ENCODE data around the gene OIP5. TPM values are rescaled to one million over a fixed set of nuclear protein-coding genes. Genes with fewer than 3 reads are reported as not detected.
"Not testable (repeated sequence)": the region's sequence is repeated elsewhere in the genome, so short reads cannot be mapped to it uniquely, and the experiment has no call there.

OIP5 gene
- 20.9 and 21.4 TPM in 2 replicates for total RNA-seq (2014; rRNA removed; shearing (Covaris generic))
- polyA plus RNA-seq (2014; cell fraction: nucleus; rRNA removed), result 33.7 and 34.9 TPM in 2 replicates

DNA sequence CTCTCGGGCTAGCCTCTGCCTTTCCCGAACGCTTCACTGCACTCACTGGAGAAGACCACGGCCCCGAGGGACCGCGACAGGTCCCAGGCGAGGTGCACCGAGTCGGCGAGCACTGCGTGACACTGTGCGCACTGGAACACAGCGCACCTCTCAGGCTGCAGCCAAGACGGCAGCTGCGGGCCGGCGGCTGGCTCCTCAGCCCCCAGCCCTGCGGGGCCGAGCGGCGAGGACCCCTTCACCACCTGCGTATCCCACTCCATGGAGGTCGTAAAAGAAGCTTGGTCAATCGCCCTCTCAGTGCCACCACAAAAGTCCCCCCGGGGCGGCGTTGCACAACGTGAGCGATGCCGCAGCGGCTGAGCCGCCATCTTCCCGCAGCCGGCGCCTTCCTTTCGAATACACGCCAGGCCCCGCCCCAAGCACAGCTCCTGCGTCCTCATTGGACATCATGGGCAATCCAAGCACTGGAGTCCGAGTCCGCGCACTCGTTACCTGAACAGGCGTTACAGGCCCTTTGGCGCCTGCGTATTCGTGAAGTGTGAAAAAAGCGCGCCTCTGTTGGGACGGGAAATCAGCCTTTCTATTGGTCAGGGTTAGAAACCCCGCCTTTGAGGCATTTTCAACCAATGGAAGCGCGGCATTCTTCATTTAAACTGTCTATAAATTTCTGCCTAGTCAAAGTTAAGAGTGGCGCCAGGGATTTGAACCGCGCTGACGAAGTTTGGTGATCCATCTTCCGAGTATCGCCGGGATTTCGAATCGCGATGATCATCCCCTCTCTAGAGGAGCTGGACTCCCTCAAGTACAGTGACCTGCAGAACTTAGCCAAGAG, at the start of gene OIP5, which contains the start of gene NUSAP1:
TSS of gene OIP5 (minus strand) at position 398 of the 832 bp plus-strand sequence. CDS start at position 368, 30 bp downstream.
TSS of gene NUSAP1 (plus strand) at position 688 of the 832 bp plus-strand sequence. CDS start at position 765, 77 bp downstream.
- peak; percentile 100 for DNase-seq (ENCODE audit: extremely low read depth, low read depth)

GRCh38 chr15:41377978-41378377, 45.6 kb upstream of the OIP5 start:
- DNase-seq (ENCODE audit: extremely low read depth, low read depth), result no peak

GRCh38 chr15:41367418-41367817, 35.0 kb upstream of the OIP5 start:
- no peak for DNase-seq (ENCODE audit: extremely low read depth, low read depth)

GRCh38 chr15:41354371-41354770, 22.0 kb upstream of the OIP5 start:
- no peak for DNase-seq (ENCODE audit: extremely low read depth, low read depth)

DNA sequence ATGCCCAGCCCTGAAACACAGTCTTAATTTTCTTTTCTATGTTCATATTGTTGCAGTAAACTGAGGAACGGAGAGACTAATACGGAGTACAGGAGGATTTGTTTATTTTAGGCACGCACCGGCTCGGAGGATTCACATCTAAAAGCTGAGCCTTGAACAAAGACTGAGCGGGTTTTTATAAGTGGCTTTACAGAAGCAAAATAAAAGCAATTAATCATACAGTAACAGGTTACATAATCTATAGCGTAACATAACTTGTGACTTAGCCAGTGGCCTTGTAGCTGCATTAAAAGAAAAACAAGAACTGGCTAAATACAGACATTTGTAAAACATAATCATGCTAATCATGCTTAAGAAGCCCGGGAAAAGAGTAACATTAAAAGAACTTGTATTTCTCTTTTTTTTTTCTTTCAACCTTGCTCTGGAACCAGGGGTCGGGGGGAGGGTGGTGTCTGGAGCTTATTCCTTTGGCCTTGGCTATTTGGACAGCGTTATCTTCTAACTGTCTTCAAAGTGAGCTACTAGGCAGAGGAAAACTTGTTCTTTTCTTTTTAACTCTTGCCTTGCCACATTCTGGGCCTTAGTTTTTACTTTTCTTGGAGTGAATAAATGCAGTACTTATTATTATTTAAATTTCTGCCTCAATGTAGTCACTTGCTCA, 17.8 kb upstream of the OIP5 start:
- DNase-seq (ENCODE audit: extremely low read depth, low read depth), result no peak

GRCh38 chr15:41347236-41347635, 14.8 kb upstream of the OIP5 start:
- no peak for DNase-seq (ENCODE audit: extremely low read depth, low read depth)

DNA sequence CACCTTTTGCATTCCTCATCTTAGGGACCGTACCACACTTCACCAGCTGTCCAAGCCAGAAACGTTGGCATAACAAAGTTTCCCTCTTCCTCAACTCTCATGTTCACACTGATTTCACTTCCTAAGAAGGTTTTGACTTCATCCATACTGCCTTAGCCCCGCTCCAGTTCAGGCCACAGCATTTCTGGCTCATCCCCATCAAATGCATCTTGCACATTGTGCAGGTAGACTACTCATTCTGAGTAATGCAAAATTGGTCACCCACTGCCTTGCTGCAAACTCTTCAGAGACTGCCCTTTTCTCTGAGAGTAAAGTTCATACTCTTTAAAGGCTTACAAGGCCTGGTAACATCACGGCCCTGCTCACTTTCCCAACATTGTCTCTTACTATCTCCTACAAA, 9.1 kb upstream of the OIP5 start:
- no peak for DNase-seq (ENCODE audit: extremely low read depth, low read depth)

- no peak for DNase-seq (ENCODE audit: extremely low read depth, low read depth)
Observed at GRCh38 chr15:41340189-41340695, 7.9 kb upstream of the OIP5 start.

DNA sequence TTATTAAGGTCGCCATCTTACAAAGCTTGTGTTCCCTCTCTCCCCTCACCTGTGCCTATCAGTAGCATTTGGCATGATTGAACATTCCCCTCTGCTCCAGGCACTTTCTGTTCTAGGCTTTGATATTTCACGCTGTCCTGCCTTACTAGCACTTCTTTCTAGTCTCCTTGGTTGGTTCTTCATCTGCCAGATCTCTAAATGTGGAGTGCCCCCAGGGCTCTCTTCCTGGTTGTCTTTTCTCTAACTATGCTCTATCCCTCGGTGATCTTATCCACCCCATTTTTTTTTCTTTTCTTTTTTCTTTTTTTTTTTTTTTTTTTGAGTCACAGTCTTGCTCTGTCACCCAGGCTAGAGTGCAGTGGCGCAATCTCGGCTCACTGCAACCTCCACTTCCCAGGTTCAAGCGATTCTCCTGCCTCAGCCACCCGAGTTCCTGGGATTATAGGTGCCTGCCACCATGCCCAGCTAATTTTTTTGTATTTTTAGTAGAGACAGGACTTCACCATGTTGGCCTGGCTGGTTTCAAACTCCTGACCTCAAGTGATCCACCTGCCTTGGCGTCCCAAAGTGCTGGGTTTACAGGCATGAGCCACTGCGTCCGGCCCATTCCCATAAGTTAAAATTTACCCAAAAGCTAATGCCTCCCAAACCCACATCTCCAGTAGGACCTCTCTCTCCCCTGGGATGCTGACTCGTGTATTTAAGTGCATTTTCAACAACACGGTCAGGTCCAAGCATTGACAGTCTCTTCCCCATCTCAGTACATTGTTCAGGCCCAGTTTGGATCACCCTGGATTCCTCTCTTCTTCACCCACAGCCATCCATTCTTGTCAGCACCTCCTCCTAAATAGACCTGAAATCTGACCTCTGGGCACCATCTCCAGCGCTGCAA, 5.5 kb upstream of the OIP5 start:
- no peak for DNase-seq (ENCODE audit: extremely low read depth, low read depth)

- DNase-seq (ENCODE audit: extremely low read depth, low read depth), result no peak
Observed at GRCh38 chr15:41337047-41337446, 4.7 kb upstream of the OIP5 start.

DNA sequence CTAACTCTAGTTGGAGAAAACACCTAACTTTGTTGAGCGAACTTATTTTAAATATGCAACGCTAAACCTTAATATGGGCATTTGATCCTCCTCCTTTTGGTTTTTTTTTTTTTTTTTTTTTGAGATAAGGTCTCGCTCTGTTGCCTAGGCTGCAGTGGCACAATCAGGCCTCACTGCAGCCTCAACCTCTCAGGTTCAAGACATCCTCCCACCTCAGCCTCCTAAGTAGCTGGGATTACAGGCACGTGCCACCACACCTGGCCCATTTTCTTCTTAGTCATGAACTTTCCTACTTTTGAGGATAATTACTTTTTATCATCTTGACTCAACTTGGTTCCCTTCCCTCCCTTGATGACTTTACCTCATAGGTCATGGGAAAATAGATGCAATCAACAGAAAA, 4.2 kb upstream of the OIP5 start:
- DNase-seq (ENCODE audit: extremely low read depth, low read depth), result no peak

- no peak for DNase-seq (ENCODE audit: extremely low read depth, low read depth)
Observed at GRCh38 chr15:41334293-41335120, 2.1 kb upstream of the OIP5 start.

GRCh38 chr15:41333026-41333562, 703 bp upstream of the OIP5 start:
- no peak for DNase-seq (ENCODE audit: extremely low read depth, low read depth)

- DNase-seq (ENCODE audit: extremely low read depth, low read depth), result peak; percentile 53
Observed at GRCh38 chr15:41331833-41332193, 578 bp downstream of the OIP5 start.

GRCh38 chr15:41331281-41331680, 1.1 kb downstream of the OIP5 start:
- DNase-seq (ENCODE audit: extremely low read depth, low read depth), result no peak

- DNase-seq (ENCODE audit: extremely low read depth, low read depth), result no peak
Observed at GRCh38 chr15:41323611-41324010, 8.8 kb downstream of the OIP5 start.

- DNase-seq (ENCODE audit: extremely low read depth, low read depth), result not testable (repeated sequence)
Observed at GRCh38 chr15:41320805-41321330, 11.5 kb downstream of the OIP5 start.

- DNase-seq (ENCODE audit: extremely low read depth, low read depth), result no peak
Observed at GRCh38 chr15:41309226-41309905, 23.0 kb downstream of the OIP5 start.

DNA sequence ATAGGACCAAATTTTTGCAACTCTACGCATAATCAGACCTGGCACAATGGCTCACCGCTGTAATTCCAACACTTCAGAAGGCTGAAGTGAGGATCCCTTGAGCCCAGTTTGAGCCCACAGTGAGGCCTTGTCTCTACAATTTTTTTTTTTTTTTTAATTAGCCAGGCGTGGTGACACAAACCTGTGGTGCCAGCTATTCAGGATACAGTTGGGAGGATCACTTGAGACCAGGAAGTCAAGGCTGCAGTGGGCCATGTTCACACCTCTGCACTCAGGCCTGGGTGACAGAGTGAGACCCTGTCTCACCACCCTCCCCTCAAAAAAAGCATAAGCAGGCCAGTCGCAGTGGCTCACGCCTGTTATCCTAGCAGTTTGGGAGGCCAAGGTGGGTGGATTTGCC, 24.7 kb downstream of the OIP5 start:
- DNase-seq (ENCODE audit: extremely low read depth, low read depth), result no peak
